Fibroblast of skin of back (primary cell): Measurements from ENCODE around the gene OR2J2. TPM values are rescaled to one million over a fixed set of nuclear protein-coding genes. Genes with fewer than 3 reads are reported as not detected.
"Not testable (repeated sequence)": the region's sequence is repeated elsewhere in the genome, so short reads cannot be mapped to it uniquely, and the experiment has no call there.

Source experiments
- DNase-seq: peaks from one replicate; pipeline ENCODE4 v3.0.0-alpha.2; 2013
- polyA plus RNA-seq, 2 experiments: library from polyadenylated mRNA; unstranded; fragments of 120-200 nt; gene quantifications; one replicate each; pipeline ENCODE4 v1.2.1, GENCODE V29; 2013; ENCODE audit not compliant: insufficient read length in 2 of 2

Gene OR2J2
- not detected for polyA plus RNA-seq (2013, experiment 1 of 2; ENCODE audit: insufficient read length)
- polyA plus RNA-seq (2013, experiment 2 of 2; ENCODE audit: insufficient read length), result not detected

DNA sequence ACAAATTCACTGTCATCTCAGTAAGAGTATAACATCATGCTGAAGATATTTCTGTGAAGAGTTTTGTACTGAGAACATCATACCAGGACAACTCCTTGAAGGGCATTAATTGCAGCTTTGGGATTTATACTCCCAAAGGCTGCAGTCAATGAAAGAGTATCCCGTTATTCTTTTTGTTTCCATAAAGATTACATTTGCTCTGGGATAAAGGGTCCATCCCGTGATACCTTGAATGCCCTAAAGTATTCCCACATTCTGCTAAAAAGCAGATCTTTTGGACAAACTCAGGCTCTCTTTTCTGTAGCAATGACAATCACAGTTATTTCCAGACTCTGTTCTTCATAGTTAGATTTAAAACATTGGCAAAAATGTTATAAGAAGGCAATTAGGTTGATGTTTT lies at the start of gene OR2J2:
TSS of gene OR2J2 (plus strand) at position 301 of the 400 bp plus-strand sequence. CDS start 2,729 bp downstream, outside the sequence.
- not testable (repeated sequence) for DNase-seq

DNA sequence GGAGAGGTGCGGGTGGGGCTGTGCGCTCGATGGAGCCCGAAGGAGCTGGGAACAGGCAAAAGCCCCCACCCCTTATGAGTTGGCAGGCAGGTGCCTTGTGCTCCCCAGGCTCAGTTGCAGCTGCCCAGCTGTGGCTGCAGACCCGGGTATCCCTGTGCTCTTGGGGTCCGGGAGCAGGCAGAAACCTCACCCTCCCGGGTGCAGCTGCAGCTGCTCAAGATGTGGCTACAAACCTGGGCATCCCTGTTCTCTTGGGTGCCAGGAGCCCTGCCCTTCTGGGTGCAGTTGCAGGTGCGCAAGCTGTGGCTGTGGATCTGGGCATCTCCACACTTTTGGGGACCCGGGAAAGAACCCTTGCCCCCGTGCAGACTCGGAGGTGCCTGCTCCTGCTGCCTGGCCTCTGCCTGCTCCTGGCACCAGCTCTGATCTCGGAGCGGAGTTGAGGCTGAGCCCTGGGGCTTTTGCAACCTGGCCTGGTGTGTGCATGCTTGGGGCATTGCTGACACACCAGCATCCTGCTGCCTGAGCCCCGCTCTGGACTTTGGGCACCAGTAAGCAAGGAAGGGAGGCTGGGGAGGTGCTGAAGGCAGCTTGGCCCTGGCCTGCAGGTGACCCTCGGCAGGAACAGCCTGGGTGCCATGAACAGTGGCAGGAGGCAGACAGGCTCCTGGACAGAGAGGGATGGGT lies 41.2 kb upstream of the OR2J2 start:
- DNase-seq, result no peak

DNA sequence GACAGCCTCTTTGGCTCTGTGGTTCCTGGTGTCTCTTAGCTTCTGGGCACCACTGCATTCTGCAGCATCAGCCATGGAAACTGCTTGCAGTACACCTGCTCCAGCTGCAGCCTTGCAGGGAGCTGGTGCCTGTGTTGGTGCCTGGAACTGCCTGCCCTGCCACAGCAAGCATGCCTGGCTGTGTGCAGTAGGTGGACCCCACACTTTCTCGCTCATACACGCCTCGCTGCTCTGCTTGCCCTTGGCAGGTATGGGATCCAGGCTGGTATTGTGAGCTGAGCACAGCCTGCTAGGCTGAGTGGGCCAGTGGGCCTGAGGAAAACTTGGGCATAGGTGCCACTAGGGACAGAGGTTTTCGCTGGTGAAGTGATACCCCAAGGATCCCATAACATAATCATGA lies 40.1 kb upstream of the OR2J2 start:
- DNase-seq, result no peak

DNA sequence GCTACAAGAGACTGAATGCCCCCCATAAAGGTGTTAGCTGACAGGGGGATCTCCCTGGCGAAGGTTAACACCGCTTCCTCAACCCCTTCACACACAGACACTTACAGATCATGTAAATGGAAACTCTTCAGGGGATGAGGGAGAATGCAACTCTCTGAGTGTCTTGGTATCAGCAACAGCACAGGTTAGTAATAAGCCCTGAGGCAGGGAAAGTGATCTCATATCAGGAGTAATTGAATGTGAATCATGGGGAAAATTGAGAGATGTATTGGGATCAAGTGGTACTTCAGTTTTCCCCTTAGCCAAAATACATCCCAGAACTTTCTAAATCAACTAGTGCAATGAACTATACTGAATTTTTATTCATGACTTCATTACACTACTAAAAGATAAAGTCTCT lies 39.0 kb upstream of the OR2J2 start:
- no peak for DNase-seq

DNA sequence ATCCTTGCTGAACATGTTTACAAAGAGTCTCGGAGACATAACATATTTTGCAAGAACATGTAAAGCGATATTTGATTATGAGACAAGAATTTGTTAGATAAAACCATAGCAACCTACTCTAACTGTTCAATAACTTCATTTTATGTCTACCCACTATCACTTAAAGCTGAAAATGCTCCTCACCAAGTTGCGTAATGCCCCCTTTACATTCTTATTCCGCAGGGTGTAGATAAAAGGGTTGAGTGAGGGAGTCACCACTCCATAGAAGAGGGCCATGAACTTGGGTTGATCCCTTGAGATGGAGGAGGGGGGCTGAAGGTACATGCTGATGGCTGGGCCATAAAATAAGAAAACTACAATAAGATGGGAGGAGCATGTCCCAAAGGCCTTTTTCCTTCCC lies 33.0 kb upstream of the OR2J2 start:
- no peak for DNase-seq

DNA sequence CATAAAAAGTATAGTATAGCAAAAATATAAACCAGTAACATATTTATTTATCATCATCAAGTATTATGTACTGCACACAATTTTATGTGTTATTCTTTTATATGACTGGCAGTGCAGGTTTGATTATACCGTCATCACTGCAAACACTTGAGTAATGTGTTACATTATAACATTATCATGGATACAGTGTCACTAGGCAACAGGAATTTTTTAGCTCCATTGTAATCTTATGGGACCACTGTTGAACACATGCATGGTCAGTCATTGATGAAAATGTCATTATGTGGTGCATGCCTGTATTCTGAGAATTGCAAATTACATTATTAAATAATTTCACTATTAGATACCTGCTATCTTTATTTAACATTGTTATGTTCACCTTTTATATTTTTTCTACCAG lies 29.1 kb upstream of the OR2J2 start:
- no peak for DNase-seq

DNA sequence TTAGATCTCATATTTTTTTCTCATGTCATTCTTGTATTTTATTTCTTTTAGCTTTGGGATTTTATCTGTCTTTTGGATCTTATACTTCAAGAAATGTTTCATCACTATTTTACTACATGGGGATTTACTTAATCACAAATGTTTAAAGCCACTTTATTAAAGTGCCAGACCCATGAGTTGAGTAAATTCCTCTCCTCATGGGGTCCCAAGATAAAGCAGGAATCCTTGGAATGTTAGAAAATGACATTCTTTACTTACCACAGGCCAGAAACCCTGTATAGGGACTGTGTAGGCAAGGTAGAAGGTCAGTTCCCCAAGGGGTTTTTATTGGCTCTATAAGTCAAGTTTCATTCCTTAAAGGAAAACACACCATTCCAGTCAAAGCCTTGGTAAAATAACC lies 28.4 kb upstream of the OR2J2 start:
- DNase-seq, result peak; percentile 2

DNA sequence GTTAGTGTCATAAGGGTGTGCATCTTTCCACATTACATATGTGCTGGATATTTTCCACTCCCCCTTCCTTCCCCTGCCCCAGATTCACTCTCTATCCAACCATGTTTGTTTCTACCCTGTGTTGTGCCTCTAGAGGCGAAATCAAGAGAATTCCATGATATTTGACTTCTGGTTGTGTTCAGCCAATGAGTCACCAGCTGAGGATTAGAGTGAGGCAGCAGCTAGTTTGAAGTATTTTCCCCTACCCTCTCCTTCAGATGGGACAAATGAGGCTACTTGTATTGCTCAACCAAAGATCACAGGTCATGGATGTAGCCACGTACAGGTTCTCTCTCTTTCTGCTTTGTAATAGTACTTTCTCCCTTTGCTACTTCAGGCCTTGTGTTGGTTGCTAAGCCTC lies 24.5 kb upstream of the OR2J2 start:
- no peak for DNase-seq

DNA sequence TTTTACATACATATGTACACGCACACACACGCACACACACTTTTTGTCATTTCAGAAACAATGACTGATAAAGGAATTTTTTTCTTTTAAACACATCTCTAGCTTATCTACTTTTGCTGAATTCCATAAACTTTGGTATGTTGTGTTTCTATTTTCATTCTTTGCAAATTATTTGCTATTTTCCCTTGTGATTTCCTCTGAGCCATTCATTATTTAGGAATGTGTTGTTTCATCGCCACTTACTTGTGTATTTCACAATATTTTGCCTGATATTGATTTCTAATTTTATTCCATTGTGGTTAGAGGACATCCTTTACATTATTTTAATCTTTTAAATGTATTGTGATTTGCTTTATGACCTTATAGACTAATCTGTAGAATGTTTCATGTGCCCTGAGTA lies 23.6 kb upstream of the OR2J2 start:
- no peak for DNase-seq

DNA sequence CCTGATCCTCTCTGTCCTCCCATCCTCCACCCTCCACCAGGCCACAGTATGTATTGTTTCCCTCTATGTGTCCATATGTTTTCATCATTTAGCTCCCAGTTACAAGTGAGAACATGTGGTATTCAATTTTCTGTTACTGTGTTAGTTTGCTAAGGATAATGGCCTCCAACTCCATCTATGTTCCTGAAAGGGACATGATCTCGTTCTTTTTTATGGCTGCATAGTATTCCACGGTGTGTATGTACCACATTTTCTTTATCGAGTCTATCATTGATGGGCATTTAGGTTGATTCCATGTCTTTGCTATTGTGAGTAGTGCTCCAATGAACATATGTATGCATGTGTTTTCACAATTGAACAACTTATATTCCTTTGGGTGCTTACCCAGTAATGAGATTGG lies 21.3 kb upstream of the OR2J2 start:
- DNase-seq, result not testable (repeated sequence)

DNA sequence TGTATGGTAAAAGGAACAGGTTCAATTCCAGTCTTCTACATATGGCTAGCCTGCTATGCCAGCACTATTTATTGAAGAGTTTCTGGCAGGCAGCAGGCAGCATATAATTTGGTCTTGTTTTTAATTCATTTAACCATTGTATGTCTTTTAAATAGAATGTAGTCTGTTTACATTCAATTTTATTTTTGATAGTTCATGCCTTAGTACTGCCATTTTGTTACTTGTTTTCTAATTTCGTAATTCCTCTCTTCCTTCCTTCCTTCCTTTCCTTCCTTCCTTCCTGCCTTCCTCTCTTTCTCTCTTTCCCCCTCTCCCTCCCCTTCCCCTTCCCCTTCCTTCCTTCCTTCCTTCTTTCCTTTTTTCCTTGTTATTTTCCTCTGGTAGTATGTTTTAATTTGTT lies 17.6 kb upstream of the OR2J2 start:
- no peak for DNase-seq

DNA sequence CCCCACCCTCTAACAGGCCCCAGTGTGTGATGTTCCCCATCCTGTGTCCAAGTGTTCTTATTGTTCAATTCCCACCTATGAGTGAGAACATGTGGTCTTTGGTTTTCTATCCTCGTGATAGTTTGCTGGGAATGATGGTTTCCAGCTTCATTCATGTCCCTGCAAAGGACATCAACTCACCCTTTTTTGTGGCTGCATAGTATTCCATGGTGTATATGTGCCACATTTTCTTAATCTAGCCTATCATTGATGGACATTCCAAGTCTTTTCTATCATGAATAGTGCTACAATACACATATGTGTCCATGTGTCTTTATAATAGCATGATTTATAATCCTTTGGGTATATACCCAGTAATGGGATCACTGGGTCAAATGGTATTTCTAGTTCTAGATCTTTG lies 15.5 kb upstream of the OR2J2 start:
- not testable (repeated sequence) for DNase-seq

DNA sequence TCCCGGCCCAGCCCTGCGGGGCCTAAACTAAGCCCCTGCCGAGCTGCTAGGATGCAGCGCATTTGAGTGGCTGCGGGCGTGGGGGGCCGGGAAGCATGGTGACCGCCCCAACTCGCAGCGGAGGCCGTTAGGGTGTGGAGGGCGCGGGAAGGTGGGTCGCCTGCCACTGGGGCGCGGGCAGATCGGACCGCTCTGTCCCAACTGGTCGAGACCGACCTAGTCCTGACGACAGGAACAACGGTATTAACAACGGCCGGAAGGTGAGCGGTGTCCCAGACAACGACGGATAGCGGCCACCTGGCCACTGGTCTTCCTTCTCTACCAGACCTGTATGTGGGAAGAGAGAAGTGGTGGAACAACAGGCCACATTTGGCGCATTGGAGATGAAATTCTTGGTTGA lies 10.8 kb upstream of the OR2J2 start:
- DNase-seq, result not testable (repeated sequence)

DNA sequence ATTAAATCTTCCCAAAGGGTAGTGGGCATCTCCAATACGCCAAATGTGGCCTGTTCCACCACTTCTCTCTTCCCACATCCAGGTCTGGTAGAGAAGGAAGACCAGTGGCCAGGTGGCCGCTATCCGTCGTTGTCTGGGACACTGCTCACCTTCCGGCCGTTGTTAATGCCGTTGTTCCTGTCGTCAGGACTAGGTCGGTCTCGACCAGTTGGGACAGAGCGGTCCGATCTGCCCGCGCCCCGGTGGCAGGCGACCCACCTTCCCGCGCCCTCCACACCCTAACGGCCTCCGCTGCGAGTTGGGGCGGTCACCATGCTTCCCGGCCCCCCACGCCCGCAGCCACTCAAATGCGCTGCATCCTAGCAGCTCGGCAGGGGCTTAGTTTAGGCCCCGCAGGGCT lies 5.1 kb upstream of the OR2J2 start:
- DNase-seq, result not testable (repeated sequence)

DNA sequence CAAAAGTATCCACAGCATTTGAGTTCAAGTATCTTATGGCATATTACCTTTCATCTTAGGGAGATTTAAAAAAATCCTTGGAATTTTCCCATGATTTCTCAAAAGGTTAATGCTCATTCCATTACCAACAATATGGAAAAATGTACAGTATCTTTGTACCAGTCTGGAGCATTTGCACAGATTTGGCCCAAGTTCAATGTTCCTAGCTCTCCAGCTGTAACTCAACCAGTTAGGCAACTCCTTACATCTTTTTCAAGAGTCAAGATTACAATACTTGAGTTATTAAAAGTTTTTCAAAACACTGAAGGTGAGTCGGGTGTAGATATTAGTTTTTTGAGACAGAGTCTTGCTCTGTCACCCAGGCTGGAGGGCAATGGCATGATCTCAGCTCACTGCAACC lies 1.0 kb downstream of the OR2J2 start:
- no peak for DNase-seq

DNA sequence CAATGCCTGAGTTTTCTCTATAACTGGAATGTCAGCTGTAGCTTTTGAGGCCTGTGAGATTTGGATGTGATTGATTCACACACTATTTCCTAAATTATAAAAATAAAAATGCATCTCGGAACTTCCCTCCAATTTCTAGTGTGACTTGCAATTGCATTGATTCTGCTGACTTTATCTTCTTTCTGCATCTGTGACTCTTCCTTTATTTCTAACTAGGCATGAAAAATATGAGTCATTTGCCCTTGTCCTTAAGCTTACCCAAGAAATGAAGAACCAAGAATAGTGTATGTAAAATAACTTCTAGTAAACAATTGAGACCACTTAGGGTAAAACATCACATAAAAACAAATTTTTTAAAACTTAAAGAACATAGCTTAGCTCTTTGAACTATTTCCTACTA lies 12.9 kb downstream of the OR2J2 start:
- DNase-seq, result no peak

DNA sequence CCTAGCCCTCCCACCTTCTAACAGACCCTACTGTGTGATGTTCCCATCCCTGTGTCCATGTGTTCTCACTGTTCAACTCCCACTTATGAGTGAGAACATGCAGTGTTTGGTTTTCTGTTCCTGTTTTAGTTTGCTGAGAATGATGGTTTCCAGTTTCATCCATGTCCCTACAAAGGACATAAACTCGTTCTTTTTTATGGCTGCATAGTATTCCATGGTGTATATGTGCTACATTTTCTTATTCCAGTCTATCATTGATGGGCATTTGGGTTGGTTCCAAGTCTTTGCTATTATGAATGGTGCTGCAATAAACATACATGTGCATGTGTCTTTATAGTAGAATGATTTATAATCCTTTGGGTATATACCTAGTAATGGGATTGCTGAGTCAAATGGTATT lies 18.0 kb downstream of the OR2J2 start:
- not testable (repeated sequence) for DNase-seq

DNA sequence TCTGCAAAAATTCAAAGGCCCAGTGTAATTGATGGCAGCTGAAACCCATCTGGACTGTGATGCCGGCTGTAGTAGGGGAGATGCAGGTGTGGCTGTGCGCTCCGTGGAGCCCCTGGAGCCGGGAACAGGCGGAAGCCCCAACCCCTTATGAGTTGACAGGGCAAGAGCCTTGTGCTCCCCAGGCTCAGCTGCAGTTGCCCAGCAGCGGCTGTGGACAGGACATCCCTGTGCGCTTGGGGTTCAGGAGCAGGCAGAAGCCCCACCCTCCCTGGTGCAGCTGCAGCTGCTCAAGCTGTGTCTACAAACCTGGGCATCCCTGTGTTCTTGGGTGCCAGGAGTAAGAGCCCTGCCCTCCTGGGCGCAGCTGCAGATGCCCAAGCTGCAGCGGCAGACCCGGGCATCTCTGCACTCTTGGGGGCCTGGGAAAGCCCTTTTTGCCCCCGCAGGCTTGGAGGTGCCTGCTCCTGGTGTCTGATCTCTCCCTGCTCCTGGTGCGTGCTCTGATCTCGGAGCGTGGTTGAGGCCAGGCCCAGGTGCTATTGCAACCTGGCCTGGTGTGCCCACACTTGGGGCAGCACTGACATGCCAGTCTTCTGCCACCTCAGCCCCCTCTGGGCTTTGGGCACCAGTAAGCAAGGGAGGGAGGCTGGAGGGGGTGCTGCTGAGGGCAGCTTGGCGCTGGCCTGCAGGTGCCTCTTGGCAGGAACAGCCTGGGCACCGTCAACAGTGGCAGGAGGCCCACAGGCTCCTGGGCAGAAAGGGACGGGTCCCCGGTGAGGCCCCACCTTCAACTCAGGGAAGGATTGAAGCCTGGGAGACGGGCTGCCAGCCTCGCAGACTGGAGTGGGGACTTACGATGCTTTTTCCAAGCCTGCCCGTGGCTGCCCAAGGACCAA lies 30.3 kb downstream of the OR2J2 start:
- no peak for DNase-seq

DNA sequence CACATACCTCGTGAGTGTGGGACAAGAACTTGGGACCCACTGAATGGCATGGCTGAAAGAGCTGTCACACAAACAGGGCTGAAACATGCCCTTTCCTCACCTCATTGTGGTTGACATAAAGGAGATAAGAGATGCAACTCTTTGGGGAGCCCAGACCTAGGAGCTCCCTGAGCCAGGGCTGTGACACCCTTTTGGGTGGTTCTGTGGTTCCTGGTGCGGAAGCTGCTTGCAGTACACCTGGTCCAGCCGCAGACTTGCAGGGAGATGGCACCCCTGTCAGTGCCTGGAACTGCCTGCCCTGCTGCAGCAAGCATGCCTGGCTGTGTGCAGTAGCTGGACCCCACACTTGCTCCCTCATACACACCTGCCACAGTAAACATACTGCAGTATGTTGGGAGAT lies 31.3 kb downstream of the OR2J2 start:
- DNase-seq, result no peak

DNA sequence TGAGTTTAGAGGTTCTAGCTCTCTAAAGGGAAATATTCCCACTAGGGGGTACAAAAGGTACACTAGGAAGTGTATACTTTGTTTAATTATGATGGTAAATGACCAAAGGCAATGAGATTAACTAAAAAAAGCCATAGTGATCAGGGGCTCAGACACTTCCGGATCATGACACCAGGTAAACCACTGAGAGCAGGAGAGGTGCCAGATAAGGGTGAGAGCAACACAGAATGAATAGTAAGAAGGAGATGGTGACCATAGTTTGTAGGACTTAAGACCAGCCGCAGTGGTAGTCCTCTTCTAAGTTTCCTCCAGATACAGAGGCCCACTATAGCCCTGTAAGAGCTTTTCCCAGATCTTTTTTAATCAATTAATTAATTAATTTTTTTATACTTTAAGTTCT lies 40.8 kb downstream of the OR2J2 start:
- no peak for DNase-seq

DNA sequence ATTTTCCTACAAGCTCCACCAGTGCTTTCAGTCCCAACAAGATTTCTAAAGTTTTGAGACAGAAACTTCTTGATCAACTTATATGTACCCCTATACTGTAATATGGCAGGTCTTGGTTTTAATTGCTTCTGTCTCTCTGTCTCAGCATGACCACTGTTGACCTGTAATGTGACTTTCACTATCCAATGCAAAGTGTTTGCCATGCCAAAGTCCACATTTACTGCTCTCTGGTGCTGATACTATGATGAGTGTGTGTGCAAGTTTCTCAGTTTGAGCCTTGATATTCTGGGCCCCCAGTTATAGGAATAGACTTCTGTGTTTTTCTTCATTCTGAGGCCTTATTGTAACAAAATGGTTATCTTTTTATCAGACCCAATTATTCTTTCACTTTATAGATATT lies 45.8 kb downstream of the OR2J2 start:
- DNase-seq, result no peak

DNA sequence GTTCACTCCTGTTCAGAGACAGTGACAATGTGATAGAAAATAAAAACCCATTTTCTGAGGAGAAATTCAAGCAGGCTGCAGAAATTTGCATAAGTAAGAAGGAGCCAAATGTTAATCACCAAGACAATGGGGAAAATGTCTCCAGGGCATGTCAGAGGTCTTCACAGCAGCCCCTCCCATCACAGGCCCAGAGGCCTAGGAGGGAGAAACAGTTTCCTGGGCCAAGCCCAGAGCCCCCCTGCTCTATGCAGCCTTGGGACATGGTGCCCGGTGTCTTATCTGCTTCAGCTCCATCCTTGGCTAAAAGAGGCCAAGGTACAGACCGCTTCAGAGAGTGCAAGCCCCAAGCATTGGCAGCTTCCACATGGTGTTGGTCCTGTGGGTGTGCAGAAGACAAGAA lies 46.5 kb downstream of the OR2J2 start:
- not testable (repeated sequence) for DNase-seq

DNA sequence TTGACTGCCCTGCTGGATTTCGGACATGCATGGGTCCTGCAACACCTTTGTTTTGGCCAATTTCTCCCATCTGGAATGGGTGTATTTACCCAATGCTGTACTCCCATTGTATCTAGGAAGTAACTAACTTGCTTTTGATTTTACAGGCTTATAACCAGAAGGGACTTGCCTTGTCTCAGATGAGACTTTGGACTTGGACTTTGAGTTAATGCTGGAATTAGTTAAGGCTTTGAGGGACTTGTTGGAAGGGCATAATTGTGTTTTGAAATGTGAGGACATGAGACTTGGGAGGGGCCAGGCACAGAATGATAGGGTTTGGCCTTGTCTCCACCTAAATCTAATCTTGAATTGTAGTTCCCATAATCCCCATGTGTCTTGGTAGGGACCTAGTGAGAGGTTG lies 47.3 kb downstream of the OR2J2 start:
- DNase-seq, result not testable (repeated sequence)
